GM21737 (cell line): ENCODE results near the gene TFDP3.

Source experiments
- ATAC-seq: cut with Tn5 transposase; IDR thresholded peaks from one replicate; pipeline ENCODE4 v1.9.1; 2021; ENCODE audit warnings: mild to moderate bottlenecking, moderate library complexity; ENCODE audit not compliant: unreplicated experiment

TFDP3 gene

DNA sequence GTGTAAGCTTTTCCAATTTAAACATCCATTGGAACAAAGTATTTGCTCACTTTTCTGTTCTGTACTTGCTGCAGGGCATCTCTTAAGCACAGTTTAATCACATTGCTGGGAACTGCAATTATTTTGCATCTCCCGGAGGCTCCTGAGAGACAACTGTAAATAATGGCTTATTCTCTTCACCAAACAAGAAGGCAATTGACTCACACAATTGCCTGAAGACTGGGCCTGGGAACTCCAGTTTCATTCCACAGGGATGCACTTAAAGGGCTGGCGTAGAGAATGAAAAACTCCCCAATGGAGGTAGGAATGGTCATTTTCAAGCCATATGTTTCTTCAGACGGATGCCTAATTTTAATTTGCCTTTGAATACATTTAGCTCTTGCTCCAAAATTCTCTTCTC lies 29.5 kb downstream of the TFDP3 start:
- ATAC-seq, result no peak

DNA sequence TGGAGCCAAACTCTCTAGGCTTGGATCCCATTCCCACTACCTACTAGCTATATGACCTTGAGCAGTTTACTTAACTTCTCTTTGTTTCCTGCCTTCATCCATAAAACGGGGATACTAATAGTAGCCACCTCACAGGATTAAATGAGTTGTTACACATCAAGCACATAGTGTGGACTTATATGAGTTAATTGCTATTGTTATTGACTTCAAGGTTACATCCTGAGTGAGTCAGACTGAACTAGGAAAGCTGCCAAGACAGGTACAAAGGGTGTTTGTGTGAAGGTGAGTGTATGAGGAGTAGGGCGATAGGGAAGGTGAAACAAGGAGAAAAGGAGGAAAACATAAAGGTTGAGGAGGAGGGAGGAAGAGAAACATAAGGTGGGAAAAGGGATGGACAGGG lies 32.2 kb downstream of the TFDP3 start:
- no peak for ATAC-seq

DNA sequence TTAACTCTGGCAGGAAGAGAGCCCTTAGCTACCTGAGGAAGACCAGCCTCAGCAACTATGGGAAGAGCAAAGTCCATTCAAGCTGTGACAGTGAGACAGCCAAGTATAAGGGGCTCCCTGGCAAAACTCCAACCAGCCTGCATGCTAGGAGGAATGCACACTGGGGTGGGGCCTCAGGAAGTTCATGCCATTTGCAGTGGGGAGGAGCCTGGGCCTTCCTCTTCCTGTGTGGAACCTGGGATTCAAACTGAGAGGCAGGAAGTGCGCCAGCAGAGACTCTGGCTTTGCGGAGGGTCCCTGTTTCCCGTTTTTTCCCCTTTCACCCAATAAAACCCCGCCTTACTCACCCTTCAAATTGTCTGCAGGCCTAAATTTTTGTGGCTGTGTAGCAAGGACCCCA lies 33.0 kb downstream of the TFDP3 start:
- no peak for ATAC-seq

DNA sequence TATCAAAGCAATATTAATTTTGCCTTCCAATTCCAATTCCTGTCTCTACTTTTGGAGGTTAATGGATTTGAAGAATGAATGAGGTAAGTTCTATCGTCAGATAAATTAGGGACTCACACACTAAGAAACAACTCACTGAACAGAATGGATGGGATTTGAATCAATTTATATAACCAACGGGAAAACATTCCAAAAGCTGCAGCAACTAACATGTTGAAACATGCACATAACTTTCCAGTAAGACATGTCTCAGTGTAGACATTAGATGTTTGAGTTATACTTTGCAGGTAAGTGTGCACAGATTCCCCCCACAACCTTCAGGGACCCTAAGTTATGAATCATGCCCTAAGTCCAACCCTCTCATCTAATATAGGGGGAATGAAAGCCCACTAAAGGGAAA lies 34.3 kb downstream of the TFDP3 start:
- no peak for ATAC-seq

DNA sequence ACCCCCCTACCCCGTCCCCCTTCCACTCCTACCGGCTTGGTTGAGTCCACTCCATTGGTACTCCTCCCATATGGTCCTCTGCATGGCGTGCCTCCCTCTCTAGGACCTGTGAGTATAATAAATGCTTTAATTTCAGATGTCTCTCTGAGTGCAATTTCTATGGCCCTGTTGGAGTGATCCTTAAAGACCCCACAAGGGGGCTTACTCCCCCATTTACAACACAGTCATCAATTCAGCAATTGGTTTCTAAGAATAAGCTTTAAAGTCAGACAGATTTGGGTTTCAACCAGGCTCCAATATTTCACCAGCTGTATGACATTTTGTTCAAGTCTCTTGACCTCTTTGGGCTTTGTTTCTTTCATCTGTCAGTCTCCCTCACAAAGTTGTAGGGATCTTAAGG lies 38.7 kb downstream of the TFDP3 start:
- ATAC-seq, result no peak

DNA sequence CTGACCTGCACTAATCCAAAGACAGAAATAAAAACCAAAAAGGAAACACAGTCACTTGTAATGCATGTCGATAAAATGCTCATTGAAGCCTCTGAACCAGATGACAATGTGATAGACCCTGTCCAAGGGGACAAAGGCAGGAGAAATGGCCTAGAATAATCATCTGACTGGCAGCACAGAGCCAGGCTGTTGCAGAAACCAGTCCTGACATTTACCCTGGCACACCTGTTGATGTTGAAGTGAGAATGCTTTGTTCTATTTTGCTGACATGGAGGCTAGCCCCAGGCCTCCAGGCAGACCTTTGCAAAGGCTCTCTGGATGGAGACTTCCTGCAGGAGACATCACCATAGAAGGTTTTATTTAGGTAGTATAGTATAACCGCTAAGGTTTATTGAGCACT lies 41.0 kb downstream of the TFDP3 start:
- ATAC-seq, result no peak

DNA sequence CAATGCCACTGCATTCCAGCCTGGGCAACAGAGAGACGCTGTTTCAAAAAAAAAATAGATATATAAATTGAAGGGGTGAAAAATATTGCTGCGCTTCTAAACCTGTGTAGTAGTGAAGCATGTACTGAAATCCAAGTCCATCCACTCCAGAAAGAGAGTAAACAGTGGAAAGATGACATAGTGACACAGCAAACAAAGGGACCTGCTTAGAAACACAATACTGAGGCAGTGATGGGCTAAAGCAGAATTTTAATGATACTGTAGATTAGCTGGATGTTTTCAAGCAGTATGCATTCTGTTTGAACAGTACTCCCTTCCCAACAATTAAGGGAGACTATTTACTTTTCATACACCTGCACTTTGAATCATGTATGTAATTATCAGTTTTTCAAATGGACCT lies 42.5 kb downstream of the TFDP3 start:
- no peak for ATAC-seq

DNA sequence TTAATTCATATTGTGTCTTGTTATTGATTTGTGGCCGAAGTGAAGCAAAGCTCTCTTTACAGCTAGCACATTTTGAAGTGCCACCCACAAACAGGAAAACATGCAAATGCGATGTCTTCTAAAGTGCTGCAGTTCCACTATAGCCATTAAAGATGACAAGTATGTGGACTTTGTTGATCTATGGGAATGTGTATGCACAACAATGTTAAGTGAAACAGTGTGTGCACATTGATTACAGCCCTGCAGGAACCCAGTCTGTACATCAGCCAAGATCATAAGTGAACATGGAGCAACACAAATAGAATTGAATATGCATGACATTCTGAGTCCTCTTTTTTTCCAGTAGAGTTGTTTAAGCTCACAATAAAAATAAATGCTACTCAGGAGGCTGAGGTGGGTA lies 43.0 kb downstream of the TFDP3 start:
- no peak for ATAC-seq

DNA sequence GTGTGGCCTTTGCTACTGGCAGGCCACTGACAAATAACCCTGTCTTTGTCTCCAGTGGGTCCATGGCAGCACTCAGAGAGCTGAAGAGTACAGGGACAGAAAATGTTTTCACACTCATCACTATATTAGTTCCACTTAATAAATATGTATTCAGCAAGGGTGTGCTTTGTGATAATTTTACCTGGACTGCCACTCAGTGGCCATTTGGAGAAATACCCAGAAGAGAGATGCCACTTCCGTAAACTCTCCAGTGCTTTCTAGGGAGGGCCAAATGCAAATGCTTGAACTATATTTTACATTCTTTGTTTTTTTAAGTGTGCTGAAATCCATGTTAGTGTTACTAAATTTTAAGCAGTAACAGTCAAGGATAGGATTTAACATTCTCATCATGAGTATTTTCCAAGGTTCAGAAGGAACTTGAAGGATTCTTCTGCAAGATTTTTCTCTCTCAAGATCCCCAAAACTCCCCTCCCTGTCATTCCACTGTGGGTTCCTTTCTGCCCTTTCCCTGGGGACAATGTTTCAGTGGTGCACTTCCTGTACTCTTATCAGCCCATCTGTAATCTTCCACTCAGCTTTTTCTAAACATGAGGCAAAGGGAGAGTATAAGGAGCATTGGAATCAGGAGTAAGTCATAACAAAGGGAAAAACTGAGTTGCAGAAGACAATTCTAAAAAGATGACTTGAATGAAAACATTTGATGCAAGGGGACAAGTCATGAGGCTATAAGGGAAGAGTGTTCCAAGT lies 46.0 kb downstream of the TFDP3 start:
- no peak for ATAC-seq
